Measurements from ENCODE around the gene EZR. TPM values are rescaled to one million over a fixed set of nuclear protein-coding genes. Genes with fewer than 3 reads are reported as not detected.

EZR gene
- total and polyA plus RNA-seq, 9 of the 15 experiments (the other 6 are each of a cell fraction or from before 2014, with no cell fraction given) = 36.5 to 162 (median 104) TPM

DNA sequence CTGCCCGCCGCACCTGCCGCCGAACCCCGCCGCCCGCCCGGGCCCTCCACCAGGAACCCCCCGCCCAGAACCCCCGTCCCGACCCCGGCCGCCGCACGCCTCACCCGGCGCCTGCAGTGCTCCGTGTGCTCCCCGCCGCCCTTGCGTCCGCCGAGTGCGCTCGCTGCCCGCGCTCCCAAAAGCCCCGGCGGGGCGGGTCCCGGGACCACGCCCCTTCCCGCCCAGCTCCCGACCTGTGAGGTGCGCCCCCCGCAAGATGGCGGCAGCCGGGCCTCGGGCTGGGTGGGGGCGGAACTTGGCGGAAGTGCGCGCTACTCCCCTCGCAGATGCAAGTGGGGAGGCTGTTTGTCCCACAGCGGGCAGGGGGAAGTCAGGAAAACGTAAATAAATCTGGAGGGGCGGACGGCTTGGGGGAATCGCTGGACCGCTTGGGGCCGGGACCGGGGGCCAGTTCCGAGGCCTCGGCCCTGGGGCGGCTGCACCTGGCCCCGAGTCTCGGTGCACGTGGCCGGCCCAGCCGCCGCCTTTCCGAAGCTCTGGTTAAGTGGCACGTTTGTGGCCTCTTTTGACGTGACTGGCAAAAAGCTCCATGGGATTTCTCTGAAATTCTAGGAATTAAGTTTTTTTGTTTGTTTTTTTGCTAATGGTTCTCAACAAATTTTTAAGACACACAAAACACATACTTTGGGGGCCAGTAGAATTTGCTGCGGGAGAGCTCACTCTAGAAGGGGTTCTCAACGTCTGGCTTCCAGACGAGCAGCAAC lies at the start of gene EZR (continued):
- TF ChIP-seq ZBTB43 (CRISPR knock-in tag; IDR thresholded peaks at IDR 0.05) = peak; percentile 84; the same call in 1 of the 2 replicates
- TF ChIP-seq ZNF717 (CRISPR knock-in tag; IDR thresholded peaks at IDR 0.05) = 0 out of 2 replicates have a peak, but pooled peaks have one; percentile 54
- TF ChIP-seq JUNB (CRISPR knock-in tag; conservative IDR thresholded peaks at IDR 0.05) = no peak
- TF ChIP-seq NFIC (IDR thresholded peaks at IDR 0.05) = no peak; the same call in 1 of the 2 replicates
- no peak for TF ChIP-seq MCM5 (IDR thresholded peaks at IDR 0.05; ENCODE audit: low read depth)
- no peak for TF ChIP-seq DLX4 (CRISPR knock-in tag; IDR thresholded peaks at IDR 0.05)
- TF ChIP-seq EP400 (IDR thresholded peaks at IDR 0.05) = peak; percentile 81
- peak; percentile 66 to 75 for TF ChIP-seq NRF1 (conservative IDR thresholded peaks at IDR 0.05 in 1 of 2, IDR thresholded peaks at IDR 0.05 in 1 of 2)
- TF ChIP-seq SMARCA4 (IDR thresholded peaks at IDR 0.05) = 0 out of 2 replicates have a peak, but pooled peaks have one; percentile 18
- TF ChIP-seq POLR2H (tag; IDR thresholded peaks at IDR 0.05; ENCODE audit: low read depth) = peak; percentile 86
- TF ChIP-seq ARID1B (IDR thresholded peaks at IDR 0.05) = peak; percentile 63; the same call in 1 of the 2 replicates
- TF ChIP-seq POLR3G (IDR thresholded peaks at IDR 0.05; ENCODE audit: extremely low read depth, insufficient read length, insufficient replicate concordance) = no peak
- peak; percentile 68; the same call in 1 of the 2 replicates for TF ChIP-seq E2F1 (CRISPR knock-in tag; IDR thresholded peaks at IDR 0.05)
- TF ChIP-seq E4F1 (CRISPR knock-in tag; IDR thresholded peaks at IDR 0.05; ENCODE audit: borderline replicate concordance) = no peak
- peak; percentile 65; the same call in 1 of the 2 replicates for TF ChIP-seq ZKSCAN8 (CRISPR knock-in tag; IDR thresholded peaks at IDR 0.05)
- TF ChIP-seq ZNF263 (CRISPR knock-in tag; IDR thresholded peaks at IDR 0.05; ENCODE audit: borderline replicate concordance) = peak; percentile 92
- TF ChIP-seq KLF6 (CRISPR knock-in tag; IDR thresholded peaks at IDR 0.05; ENCODE audit: borderline replicate concordance) = peak; percentile 81; the same call in 1 of the 2 replicates
- peak; percentile 94 for TF ChIP-seq DMBX1 (CRISPR knock-in tag; IDR thresholded peaks at IDR 0.05; ENCODE audit: borderline replicate concordance)
- TF ChIP-seq ZBTB17 (CRISPR knock-in tag; IDR thresholded peaks at IDR 0.05) = peak; percentile 87; the same call in 1 of the 2 replicates
- peak; percentile 69 for TF ChIP-seq POLR2B (IDR thresholded peaks at IDR 0.05; ENCODE audit: low read depth, partially characterized antibody)
- peak; percentile 82 for TF ChIP-seq GABPA (tag; conservative IDR thresholded peaks at IDR 0.05; ENCODE audit: low read depth)
- peak in 1 of 2 experiments; percentile 44; a peak in 1 of 4 replicates for TF ChIP-seq SRF (CRISPR knock-in tag; IDR thresholded peaks at IDR 0.05)
- peak; percentile 88 for TF ChIP-seq ZNF76 (CRISPR knock-in tag; IDR thresholded peaks at IDR 0.05; ENCODE audit: borderline replicate concordance)
